Activated naive CD4-positive, alpha-beta T cell treated with anti-CD3 and anti-CD28 coated beads, Interleukin-2, amount 10 ng/mL, durations not matched to agents 7 days and 5 days (primary cell): ENCODE data around the gene SYNDIG1.

Source experiments
- CTCF ChIA-PET: fragments of 350-600 bp; sonication (Branson Sonifier 250); formaldehyde crosslinking; loops from one replicate; lab custom pipeline; 2021; ENCODE audit warnings: antibody characterized with exemption; lab: Charles Lee
- DNase-seq: peaks from one replicate; pipeline ENCODE4 v3.0.0-alpha.2; 2020
- H3K27ac Mint-ChIP-seq: one replicate; pipeline ENCODE4 v1.8.0; 2021; ENCODE audit warnings: mild to moderate bottlenecking, moderate library complexity, mixed read lengths
- H3K27me3 Mint-ChIP-seq: one replicate; pipeline ENCODE4 v1.8.0; 2021; ENCODE audit warnings: mild to moderate bottlenecking, mixed read lengths
- H3K36me3 Mint-ChIP-seq: one replicate; pipeline ENCODE4 v1.8.0; 2021; ENCODE audit warnings: mixed read lengths
- H3K4me1 Mint-ChIP-seq: one replicate; pipeline ENCODE4 v1.8.0; 2021; ENCODE audit warnings: mixed read lengths
- H3K4me3 Mint-ChIP-seq: one replicate; pipeline ENCODE4 v1.8.0; 2021; ENCODE audit warnings: mild to moderate bottlenecking, moderate library complexity, mixed read lengths
- H3K9me3 Mint-ChIP-seq: one replicate; pipeline ENCODE4 v1.8.0; 2021; ENCODE audit warnings: mixed read lengths

SYNDIG1 gene

GRCh38 chr20:24452498-24453127 is 16.8 kb upstream of the SYNDIG1 start:
- CTCF ChIA-PET, result no interaction called here
- no peaks in the 10 kb centered on the region for H3K36me3 Mint-ChIP-seq
- no peak overlapping the region for H3K4me3 Mint-ChIP-seq
- no peaks in the 10 kb centered on the region for H3K9me3 Mint-ChIP-seq
- H3K27me3 Mint-ChIP-seq, result peaks cover 19% of the 10 kb centered on the region
- no peak overlapping the region for H3K27ac Mint-ChIP-seq
- H3K4me1 Mint-ChIP-seq, result peaks cover 15% of the 10 kb centered on the region
- no peak for DNase-seq

- no peaks in the 10 kb centered on the region for H3K9me3 Mint-ChIP-seq
- H3K4me1 Mint-ChIP-seq, result peaks cover 10% of the 10 kb centered on the region
- CTCF ChIA-PET, result no interaction called here
- no peak overlapping the region for H3K4me3 Mint-ChIP-seq
- H3K36me3 Mint-ChIP-seq, result no peaks in the 10 kb centered on the region
- H3K27ac Mint-ChIP-seq, result no peak overlapping the region
- DNase-seq, result no peak
- peaks cover 25% of the 10 kb centered on the region for H3K27me3 Mint-ChIP-seq
Measured at GRCh38 chr20:24453869-24454268, 15.6 kb upstream of the SYNDIG1 start.

- H3K4me3 Mint-ChIP-seq, result no peak overlapping the region
- H3K4me1 Mint-ChIP-seq, result peaks cover 9% of the 10 kb centered on the region
- H3K36me3 Mint-ChIP-seq, result no peaks in the 10 kb centered on the region
- H3K27me3 Mint-ChIP-seq, result peaks cover 29% of the 10 kb centered on the region
- DNase-seq, result no peak
- CTCF ChIA-PET, result interaction anchor here (0.7 kb wide), 1 partner anchor 11 kb away, joined by 3 read pairs; no protein-coding TSS in a partner anchor
- H3K27ac Mint-ChIP-seq, result no peak overlapping the region
- H3K9me3 Mint-ChIP-seq, result no peaks in the 10 kb centered on the region
Measured at GRCh38 chr20:24455081-24455480, 14.3 kb upstream of the SYNDIG1 start.

GRCh38 chr20:24456398-24456781 is 13.0 kb upstream of the SYNDIG1 start:
- CTCF ChIA-PET, result no interaction called here
- no peak for DNase-seq
- no peak overlapping the region for H3K27ac Mint-ChIP-seq
- H3K27me3 Mint-ChIP-seq, result peaks cover 29% of the 10 kb centered on the region
- no peaks in the 10 kb centered on the region for H3K9me3 Mint-ChIP-seq
- H3K4me3 Mint-ChIP-seq, result no peak overlapping the region
- H3K36me3 Mint-ChIP-seq, result no peaks in the 10 kb centered on the region
- peaks cover 9% of the 10 kb centered on the region for H3K4me1 Mint-ChIP-seq

GRCh38 chr20:24458436-24458835 is 11.0 kb upstream of the SYNDIG1 start:
- DNase-seq, result no peak
- Mint-ChIP-seq H3K27me3 (peaks cover 36% of the 10 kb centered on the region), H3K4me3 (no peak overlapping the region), H3K27ac (no peak overlapping the region), H3K36me3 (no peaks in the 10 kb centered on the region), H3K9me3 (no peaks in the 10 kb centered on the region), H3K4me1 (peaks cover 9% of the 10 kb centered on the region)
- CTCF ChIA-PET, result no interaction called here

GRCh38 chr20:24459733-24460132 is 9.7 kb upstream of the SYNDIG1 start:
- CTCF ChIA-PET, result no interaction called here
- peaks cover 3% of the 10 kb centered on the region for H3K4me1 Mint-ChIP-seq
- peaks cover 48% of the 10 kb centered on the region for H3K27me3 Mint-ChIP-seq
- no peak overlapping the region for H3K27ac Mint-ChIP-seq
- no peak overlapping the region for H3K4me3 Mint-ChIP-seq
- H3K36me3 Mint-ChIP-seq, result no peaks in the 10 kb centered on the region
- no peaks in the 10 kb centered on the region for H3K9me3 Mint-ChIP-seq
- no peak for DNase-seq

GRCh38 chr20:24460712-24461111 is 8.7 kb upstream of the SYNDIG1 start:
- CTCF ChIA-PET, result no interaction called here
- H3K9me3 Mint-ChIP-seq, result no peaks in the 10 kb centered on the region
- H3K4me1 Mint-ChIP-seq, result no peaks in the 10 kb centered on the region
- H3K36me3 Mint-ChIP-seq, result no peaks in the 10 kb centered on the region
- H3K27me3 Mint-ChIP-seq, result peaks cover 54% of the 10 kb centered on the region
- DNase-seq, result no peak
- H3K4me3 Mint-ChIP-seq, result no peak overlapping the region
- no peak overlapping the region for H3K27ac Mint-ChIP-seq

- CTCF ChIA-PET, result no interaction called here
- no peaks in the 10 kb centered on the region for H3K36me3 Mint-ChIP-seq
- H3K27me3 Mint-ChIP-seq, result peaks cover 58% of the 10 kb centered on the region
- no peak for DNase-seq
- H3K4me1 Mint-ChIP-seq, result no peaks in the 10 kb centered on the region
- H3K27ac Mint-ChIP-seq, result no peak overlapping the region
- no peaks in the 10 kb centered on the region for H3K9me3 Mint-ChIP-seq
- H3K4me3 Mint-ChIP-seq, result no peak overlapping the region
Measured at GRCh38 chr20:24461848-24462247, 7.6 kb upstream of the SYNDIG1 start.

GRCh38 chr20:24462460-24463010 is 6.9 kb upstream of the SYNDIG1 start:
- Mint-ChIP-seq H3K27me3 (peaks cover 58% of the 10 kb centered on the region), H3K4me1 (no peaks in the 10 kb centered on the region), H3K36me3 (no peaks in the 10 kb centered on the region), H3K4me3 (no peak overlapping the region), H3K27ac (no peak overlapping the region), H3K9me3 (no peaks in the 10 kb centered on the region)
- no peak for DNase-seq
- CTCF ChIA-PET, result no interaction called here

GRCh38 chr20:24465159-24465558 is 4.3 kb upstream of the SYNDIG1 start:
- Mint-ChIP-seq H3K9me3 (no peaks in the 10 kb centered on the region), H3K36me3 (no peaks in the 10 kb centered on the region), H3K27ac (no peak overlapping the region), H3K4me3 (no peak overlapping the region), H3K27me3 (peaks cover 72% of the 10 kb centered on the region), H3K4me1 (no peaks in the 10 kb centered on the region)
- no peak for DNase-seq
- CTCF ChIA-PET, result interaction anchor here (0.6 kb wide), 1 partner anchor 1299 kb away, joined by 3 read pairs; no protein-coding TSS in a partner anchor

GRCh38 chr20:24465730-24466129 is 3.7 kb upstream of the SYNDIG1 start:
- H3K27me3 Mint-ChIP-seq, result peaks cover 77% of the 10 kb centered on the region
- DNase-seq, result no peak
- CTCF ChIA-PET, result no interaction called here
- no peak overlapping the region for H3K27ac Mint-ChIP-seq
- no peaks in the 10 kb centered on the region for H3K36me3 Mint-ChIP-seq
- H3K9me3 Mint-ChIP-seq, result no peaks in the 10 kb centered on the region
- no peak overlapping the region for H3K4me3 Mint-ChIP-seq
- H3K4me1 Mint-ChIP-seq, result peaks cover 4% of the 10 kb centered on the region

GRCh38 chr20:24468401-24469115 is 871 bp upstream of the SYNDIG1 start:
- no peaks in the 10 kb centered on the region for H3K36me3 Mint-ChIP-seq
- no peak overlapping the region for H3K27ac Mint-ChIP-seq
- CTCF ChIA-PET, result no interaction called here
- H3K4me1 Mint-ChIP-seq, result peaks cover 11% of the 10 kb centered on the region
- no peaks in the 10 kb centered on the region for H3K9me3 Mint-ChIP-seq
- no peak for DNase-seq
- peaks cover 97% of the 10 kb centered on the region for H3K27me3 Mint-ChIP-seq
- no peak overlapping the region for H3K4me3 Mint-ChIP-seq

GRCh38 chr20:24469894-24470745 is 691 bp downstream of the SYNDIG1 start:
- DNase-seq, result no peak
- no peak overlapping the region for H3K4me3 Mint-ChIP-seq

More at GRCh38 chr20:24469894-24470745, 691 bp downstream of the SYNDIG1 start:
- Mint-ChIP-seq H3K27me3 (peaks cover 93% of the 10 kb centered on the region), H3K27ac (no peak overlapping the region), H3K9me3 (no peaks in the 10 kb centered on the region), H3K4me1 (peaks cover 11% of the 10 kb centered on the region), H3K36me3 (no peaks in the 10 kb centered on the region)
- CTCF ChIA-PET, result no interaction called here
